ENCODE measurements around the gene CTIF.

Gene CTIF

DNA sequence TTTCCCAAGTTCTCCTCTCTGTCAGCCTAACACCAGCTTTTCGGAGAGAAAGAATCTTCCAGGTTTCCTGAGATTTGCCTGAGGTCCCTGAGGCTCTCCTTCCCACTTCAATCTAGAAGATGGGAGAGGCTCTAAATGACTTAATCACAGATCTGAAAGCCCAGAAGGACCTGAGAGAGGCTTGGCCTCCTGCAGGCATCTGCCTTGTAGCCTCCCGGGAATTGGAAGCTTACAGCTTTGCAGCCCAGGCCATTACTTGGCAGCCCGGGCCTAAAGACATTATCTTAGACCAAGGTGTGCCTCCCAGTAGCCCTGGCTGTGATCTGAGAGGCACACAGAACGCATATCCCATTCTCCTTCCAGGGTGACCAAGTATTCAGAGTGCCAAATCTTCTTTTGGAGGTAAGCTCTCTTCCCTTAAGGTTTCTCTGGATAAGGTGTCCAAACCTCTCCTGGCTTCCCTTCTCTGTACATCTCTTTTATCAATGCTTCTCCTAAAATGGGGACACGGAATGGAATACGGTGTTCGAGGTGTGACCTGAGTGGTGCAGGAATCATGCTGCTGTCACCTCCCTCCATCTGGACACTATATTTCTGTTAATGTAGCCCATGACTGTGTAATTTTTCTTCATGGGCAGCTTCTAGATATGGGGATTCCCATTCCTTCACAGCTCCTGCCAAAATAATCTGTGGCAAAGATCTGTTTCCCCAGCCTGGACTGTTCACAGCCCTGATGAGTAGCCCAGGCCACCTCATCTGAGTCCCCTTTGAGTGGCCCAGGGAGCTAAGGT, 16.0 kb downstream of the CTIF start:
- no peak for DNase-seq

DNA sequence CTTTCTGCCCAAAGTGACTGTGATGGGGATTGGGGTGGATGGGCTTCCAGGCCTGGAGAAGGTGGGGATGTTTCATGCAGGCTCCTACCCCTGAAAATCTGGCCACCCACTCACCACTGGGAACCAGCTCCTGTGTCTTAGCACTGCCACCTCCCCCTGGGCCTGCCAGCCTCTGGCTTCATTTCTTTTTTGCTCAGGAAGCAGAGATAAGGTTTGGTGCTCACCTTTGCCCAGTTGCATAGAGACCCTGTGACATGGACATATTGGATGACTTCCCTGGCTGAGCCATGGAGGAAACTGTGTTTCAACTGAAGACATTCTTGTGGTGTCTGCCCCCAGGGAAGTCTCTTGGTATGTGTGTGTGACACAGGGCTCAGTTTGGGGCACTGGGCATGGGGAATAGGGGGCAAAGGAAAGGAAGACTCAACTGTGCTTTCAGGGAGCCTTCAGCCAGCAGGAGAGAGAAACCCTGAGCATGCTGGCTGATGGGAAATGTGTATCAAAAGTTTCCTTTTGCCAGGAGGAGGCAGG, 16.7 kb downstream of the CTIF start:
- DNase-seq, result no peak

DNA sequence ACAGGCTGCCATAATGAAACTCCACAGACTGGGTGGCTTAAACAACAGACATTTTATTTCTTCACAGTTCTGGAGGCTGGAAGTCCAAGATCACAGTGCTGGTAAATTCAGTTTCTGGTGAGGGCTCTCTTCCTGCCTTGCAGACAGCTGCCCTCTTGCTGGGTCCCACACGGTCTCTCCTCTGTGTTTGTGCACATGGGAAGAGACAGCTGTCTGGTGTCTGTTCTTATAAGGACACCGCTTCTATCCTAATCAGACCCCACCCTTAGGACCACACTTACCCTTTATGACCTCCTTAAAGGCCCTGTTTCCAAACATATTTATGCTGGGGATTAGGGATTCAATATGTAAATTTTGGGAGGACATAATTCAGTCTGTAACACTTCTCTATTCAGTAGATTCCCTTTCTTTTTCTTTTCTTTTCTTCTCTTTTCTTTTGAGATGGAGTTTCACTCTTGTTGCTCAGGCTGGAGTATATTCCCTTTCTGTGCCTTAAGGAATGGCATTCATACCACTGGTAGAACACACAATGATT, 18.9 kb downstream of the CTIF start:
- no peak for DNase-seq

DNA sequence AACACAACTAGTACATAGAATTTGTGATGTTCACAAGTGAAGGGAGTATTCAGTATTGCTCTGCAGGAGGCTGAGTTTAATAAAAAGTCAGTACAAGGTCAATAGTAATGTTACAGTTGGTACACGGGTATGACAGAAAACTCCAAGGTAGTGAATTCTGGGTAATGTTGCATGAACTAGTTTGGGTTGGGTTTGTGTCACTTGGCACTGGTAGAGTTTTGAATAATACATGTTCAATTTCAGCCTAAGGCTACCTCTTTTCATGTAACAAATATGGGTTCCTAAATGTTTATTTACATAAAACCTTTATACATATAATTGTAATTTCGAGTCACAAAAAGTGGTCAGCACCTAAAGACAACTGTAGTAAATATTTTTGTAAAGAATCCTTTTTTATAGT, 19.4 kb downstream of the CTIF start:
- DNase-seq, result no peak

DNA sequence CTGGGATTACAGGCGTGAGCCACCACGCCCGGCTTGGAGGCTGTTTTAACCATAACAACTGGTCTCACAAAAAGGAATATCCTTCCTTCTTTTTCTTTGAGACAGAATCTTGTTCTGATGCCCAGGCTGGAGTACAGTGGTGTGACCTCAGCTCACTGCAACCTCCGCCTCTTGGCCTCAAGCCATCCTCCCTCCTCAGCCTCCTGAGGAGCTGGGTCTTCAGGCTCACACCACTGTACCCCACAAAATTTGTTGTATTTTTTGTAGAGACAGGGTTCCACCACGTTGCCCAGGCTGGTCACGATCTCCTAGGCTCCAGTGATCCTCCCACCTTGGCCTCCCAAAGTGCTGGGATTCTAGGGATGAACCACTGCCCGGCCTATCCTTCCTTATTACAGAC, 21.7 kb downstream of the CTIF start:
- no peak for DNase-seq

DNA sequence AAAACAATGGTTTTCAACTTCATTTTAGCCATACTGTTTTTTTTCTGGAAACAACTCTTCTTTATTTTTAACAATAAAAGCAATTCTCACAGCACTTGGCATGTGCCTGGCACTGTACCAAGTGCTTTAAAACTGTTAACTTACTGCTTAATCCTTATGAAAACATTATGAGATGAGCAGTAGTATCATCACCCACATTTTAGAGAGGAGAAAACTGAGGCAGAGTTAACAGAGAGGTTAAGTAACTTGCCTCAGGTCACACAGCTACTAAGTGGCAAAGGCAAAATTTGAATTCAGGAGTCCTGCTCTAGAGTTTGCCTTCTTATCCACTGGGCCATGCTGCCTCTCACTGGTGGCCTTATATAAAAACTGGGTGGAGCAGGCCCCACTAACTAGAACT, 23.2 kb downstream of the CTIF start:
- no peak for DNase-seq

DNA sequence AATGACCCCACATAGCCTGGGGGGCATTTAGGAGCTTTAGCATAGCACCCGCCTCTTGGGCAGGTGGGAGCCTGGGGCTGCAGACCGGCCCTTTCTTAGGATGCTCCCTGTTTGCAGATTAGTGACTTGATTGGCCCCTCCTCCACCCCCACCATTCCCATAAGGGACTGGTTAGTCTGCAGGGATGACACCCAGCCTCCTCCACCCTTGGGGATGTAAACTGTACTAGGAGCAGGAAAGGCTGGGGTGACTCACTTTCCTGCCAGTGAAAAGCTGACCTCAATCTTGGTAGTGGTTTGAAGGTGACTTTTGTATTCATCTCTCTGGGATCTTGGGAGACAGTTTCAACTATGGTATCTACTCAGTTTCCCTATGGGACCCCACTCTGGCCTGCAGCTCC, 24.2 kb downstream of the CTIF start:
- DNase-seq, result no peak

DNA sequence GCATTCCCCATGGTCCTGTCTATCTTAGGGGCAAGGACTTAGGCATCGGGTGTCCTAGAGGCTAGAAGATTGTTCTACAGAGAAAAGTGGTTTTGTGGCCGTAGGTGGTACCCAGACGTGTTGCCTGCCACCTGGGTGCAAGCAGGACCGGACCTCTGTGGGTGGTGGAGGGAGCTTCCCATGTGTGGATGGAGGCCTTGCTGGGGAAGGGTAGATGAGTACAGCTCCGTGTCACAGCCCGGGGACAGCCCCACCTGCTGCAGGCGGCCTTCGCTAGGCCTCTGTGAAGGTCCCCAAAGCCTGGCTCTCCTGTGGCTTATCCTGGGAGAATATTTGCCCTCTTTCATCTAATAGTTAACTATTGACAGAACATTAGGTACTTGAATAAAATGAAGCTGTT, 25.3 kb downstream of the CTIF start:
- DNase-seq, result no peak

DNA sequence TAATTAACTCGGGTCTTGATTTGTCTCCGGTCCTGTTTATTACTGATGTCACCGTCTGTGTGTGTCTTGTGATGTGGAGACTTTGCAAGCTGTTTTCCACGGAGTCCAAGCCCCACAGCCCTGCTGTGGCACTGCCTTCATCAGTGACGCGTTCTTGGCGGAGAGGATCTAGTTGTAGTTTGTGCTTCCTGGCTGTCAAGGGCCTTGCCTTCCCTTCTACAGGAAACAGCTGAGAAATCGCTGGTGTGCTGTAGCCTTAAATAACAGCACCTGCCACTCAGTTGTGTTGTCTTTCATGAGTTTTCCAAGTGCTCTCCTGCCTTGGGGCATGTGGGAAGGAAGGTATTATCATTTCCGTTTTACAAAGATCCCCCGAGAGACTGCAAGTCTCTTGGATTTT, 26.3 kb downstream of the CTIF start:
- DNase-seq, result no peak

DNA sequence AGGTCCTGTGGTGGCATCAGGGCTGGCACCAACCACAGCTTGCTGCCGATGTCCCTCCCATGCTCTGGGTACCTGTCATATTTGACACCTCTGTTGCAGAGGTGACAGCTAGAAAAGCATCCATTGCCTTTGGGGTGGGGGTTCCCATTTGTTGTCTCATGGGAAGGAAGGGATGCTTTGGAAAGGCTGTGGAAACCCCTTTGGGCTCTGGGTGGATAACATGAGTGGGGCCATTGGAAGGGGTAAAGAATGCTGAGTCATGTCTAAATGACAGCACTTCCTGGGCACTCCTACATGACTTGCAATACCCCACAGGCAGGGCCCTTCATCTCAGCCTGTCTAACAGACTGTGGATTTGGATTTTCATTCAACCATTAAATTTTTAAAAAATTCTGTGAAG, 27.8 kb downstream of the CTIF start:
- DNase-seq, result no peak

DNA sequence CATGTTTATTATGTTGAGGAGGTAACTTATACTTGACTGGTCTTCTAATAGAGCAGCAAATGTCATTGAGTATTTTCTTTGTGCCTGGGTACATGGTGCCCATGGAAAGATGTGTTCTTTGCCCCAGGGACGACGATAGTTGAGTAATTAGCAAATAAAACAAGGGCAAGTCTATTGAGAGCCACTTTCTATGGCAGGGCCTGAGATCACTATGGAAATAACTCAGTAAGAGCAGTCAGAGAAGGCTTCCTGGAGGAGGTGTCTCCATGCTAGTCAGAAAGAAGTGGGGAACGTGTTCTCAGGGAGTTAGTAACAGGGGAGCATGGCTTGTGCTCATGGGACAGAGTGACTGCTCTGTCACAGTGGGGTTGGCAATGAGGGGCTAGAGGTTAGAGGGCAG, 28.6 kb downstream of the CTIF start:
- no peak for DNase-seq

DNA sequence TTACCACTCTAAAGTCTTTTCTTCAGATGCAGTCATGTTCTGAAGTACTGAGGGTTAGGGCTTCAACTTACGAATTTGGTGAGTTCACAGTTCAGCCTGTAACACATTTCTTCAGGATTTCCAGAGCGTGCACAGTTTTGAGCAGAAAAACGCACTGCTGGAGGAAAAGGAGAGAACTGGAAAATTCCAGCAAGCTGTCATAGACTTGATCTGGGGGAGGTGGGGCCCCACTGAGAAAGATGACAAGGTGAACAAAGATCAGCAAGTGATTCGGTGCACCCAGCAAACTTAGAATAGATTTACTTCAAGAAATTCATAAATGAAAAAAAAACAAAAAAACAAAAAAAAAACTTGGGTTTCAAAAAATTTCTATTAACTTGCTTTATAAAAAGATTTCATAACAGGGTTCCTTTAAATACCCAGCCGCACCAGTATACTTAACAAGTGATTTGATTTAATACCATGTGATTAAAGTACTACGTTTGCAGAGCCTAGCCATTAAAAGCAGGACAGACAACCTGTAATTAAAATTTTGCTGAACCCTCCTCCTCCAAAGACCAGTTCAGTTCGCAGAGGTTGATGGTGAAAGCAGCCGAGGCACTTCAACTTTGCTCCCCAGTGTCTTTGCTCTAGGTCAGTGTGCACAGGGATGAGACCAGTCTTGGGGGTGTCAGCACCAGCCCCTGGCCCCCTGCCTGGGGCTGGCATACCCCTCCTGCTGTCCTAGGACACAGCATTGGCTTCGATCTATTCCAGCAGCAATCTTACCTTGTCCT, 30.5 kb downstream of the CTIF start:
- no peak for DNase-seq

DNA sequence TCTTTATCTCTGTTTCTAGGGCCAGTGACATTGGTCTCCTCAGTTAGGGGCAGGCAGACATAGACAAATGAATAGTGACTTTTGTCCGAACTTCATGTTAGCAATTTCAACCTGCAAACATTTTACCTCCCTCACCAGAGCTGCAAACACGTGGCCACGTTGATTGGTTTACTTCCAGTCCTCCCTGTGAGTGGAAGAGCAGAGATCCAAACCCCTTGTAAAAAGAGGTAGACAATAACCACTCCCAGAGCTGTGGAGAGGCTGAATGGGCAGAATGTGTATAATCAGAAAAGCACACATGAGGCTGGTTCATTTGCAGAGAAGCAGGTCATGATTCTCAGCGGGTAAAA, 31.1 kb downstream of the CTIF start:
- no peak for DNase-seq

DNA sequence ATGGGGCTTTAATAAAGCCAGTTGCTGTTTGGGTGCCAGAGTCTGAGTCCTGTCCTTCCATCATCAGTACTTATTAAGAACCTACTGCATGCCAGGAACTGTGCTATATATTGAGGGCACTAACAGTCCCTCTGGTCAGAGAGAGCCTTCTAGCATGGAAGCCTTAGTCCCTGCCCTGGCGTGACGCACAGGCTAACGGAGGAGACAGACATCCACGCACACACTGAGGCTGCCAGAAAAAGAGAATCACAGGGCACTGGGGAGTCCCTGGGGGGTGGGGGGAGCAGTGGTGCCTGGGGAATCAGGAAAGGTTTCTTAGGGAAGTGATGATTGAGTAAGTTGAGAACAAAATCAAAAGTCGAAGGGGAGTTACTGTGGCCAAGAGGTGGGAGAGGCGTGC, 31.5 kb downstream of the CTIF start:
- no peak for DNase-seq

DNA sequence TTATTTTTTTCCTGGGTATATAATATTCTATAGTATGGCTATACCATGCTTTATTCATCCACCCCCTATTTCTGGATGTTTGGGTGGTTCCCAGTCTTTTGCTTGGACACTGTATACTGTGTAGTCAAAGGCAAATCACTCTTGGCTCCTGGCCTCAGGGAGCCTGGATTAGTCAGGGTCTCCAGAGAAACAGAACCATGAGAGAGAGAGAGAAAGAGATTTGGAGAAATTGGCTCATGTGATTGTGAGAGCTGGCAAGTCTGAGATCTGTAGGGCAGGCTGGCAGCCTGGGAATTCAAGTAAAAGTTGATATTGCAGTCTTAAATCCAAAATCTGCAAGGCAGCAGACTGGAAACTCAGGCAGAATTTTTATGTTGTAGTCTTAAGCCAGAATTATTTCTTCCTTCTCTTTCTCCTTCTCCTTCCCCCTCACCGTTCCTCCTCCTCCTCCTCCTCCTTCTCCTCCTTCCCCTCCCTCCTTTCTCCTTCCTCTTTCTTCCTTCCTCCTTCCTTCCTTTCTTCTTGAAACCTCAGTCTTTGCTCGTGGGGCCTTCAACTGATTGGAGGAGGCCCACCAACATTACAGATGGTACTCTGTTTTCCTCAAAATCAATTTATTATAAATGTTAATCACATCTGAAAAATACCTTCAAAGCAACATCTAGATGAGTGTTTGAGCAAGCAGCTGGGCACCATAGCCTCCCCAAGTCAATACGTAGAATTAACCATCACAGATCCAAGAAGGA, 33.0 kb downstream of the CTIF start:
- DNase-seq, result no peak

DNA sequence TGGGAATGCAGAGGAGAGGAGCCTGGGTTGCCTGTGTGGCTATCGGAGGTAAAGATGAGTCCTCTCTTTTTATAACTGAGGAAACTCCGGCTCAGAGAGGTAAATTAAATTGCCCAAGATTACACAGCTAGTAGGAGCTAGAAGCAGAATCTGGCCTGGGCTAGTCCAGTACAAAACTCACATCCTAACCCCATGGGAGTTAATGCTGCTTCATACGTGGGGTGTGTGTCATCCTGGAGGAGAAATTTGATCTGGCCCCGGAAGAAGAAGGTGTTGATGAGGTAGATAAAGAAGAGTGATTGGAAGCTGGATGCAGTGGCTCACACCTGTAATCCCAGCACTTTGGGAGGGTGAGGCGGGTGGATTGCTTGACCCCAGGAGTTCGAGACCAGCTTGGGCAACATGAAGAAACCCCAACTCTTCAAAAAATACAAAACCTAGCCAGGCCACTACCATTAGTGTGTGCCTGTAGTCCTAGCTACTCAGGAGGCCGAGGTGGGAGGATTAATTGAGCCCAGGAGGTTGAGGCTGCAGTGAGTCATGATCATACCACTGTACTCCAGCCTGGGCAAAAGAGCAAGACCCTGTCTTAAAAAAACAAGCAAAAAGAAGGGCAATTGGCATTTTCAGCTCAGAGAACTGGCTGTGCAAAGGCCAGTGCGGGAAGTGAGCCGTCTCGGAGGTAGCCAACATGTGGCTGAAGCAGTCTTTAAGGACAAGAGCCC, 33.7 kb downstream of the CTIF start:
- DNase-seq, result no peak

DNA sequence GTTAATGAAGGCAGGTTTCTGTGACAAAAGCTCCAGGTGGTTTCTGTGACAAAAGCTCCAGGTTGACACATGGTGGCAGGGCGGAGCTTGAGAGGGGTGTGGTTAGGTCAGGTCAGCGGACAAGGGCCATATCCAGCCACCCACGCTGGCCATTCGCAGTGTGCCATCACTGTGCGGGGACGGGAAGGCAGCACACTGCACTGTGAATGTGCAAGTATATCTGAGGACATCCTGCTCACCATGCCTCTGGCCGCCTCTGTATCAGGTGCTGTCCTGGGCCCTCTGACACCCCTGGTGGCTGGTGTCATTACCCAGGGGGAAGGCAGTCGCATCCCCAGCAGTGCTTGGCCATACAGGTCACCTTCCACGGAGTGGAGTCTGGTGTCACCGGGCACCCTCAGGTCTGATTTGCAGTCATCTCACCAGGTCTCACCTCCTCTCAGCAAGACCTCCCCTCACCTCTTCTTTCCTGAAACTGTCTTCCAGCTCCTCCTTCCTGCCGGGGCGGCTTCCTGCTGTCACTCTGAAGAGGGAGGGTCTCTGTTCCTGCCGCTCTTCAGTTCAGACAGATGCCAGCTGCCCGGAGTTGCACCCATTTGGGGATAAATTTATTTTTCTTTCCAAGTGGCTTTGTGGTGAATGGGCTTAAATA, 34.9 kb downstream of the CTIF start:
- no peak for DNase-seq

DNA sequence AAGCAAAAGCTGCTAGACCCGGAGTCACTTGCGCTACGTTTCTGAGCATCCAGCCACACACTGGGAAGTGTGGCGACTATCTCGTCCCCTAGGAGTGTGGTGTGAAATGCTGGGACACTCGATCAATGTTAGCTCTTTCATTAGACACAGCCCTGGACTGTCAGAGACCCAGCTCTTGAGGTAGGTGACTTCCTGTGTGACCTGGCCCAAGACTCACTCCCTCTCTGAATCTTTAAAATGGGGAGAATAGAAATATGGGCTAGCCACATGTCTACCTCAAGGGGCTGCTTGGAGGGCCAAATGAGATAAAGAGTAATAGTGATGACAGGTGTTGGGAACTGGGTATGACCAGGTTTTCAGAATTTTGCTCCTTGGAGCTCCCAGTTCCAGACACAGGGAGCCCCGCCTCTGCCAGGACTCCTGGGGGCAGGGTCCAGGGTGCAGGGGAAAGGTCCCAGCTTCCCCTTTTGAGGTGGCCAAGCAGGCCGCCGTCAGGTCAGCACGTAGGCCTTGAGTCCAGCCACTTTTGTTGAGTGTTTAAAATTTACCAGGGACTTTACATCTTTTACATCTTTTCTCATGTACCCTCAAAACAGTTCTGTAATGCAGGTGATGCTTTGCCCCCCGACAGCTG, 36.0 kb downstream of the CTIF start:
- no peak for DNase-seq

DNA sequence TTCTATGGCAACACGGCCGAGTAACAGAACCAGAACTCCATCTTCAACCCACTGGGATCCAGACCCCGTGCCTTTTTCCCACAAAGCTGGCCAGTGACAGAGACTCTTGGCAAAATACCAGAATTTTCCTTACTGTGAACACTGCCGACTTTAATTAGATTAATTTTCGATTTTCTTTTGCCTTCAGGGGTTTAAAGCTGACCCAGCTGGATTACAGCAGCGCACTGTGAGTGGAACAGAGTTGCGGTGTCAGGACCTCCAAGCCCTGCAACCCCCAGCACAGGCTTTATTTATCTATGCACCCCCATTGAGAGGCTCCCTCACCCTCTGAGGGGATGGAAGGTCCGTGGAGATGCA, 36.4 kb downstream of the CTIF start:
- DNase-seq, result no peak

DNA sequence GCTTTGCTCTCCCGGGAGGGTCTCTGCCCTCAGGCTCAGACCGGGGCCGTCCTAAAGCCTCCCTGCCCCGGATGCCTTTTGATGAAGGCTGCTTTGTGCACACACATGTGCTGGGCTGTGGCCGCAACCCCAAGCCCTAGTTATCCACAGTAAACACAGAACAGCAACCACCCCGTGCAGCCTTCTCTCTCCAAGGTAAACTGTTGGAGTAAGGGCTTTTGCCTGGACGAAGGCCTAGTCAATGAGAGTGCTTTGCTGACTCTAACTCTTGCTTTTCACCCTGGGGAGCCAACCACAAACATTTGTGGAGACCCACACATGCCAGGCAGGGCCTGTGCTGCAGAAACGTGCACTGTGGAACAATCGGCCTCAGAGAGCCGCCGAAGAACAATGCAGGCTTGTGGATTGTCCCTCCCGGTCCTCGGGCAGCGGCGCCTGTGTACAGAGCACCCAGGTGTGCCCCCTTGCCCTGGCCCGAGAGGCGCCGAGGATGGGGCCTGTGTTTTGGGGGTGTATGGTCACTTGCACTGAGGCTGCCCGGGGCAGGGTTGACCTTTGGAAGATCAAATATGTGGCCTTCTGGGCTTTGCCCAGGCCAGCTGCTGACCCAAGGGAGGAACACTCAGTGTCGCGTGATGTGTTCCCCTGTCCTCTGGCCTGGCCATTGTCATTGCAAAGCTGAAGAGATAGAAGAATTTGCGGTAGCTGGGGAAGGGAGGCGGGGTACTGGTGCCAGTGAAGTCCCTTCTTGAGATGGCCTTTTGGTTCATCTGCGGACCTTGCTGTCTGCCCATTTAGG, 37.0 kb downstream of the CTIF start:
- DNase-seq, result no peak

DNA sequence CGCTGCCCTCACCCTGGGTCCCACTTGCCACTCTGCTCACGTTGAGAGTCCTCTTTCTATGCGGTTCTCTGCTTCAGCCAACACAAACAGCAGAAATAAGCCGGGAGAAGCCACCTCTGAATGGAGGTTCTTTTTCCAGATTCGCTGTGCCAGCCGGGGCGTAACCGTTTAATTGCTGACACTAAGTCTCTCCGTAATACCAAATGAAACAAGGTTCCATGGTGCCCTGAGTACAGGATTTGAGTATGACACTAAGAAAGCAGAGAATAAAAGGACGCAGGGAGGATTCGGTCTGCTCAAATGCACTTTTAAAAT, 37.6 kb downstream of the CTIF start:
- no peak for DNase-seq

Measured in NCI-H2171 treated with DMSO at 0.1 percent for 48 hours (cell line).